Astrocyte (in vitro differentiated cells and primary cell): ENCODE results near the gene NUBPL. TPM values are rescaled to one million over a fixed set of nuclear protein-coding genes. Genes with fewer than 3 reads are reported as not detected.

Source experiments
- DNase-seq: peaks from one replicate; pipeline ENCODE4 v3.0.0-alpha.2; 2010; ENCODE audit warnings: low read depth
- FAIRE-seq: peaks from 2 replicates; lab custom pipeline; 2011; peaks lifted over from hg19 to GRCh38; lab: Jason Lieb, UNC
- H2AFZ ChIP-seq: 2 replicates; pipeline ENCODE4 v1.6.0; 2012; ENCODE audit warnings: low read depth, low read length, inconsistent platforms
- H3K27ac ChIP-seq: 2 replicates; pipeline ENCODE4 v1.5.1; 2011; ENCODE audit warnings: low read depth, low read length, inconsistent platforms
- H3K27me3 ChIP-seq: 2 replicates; pipeline ENCODE4 v1.6.0; 2011; ENCODE audit warnings: low read length, inconsistent platforms; ENCODE audit not compliant: insufficient read depth
- H3K36me3 ChIP-seq: 2 replicates; pipeline ENCODE4 v1.5.1; 2011; ENCODE audit warnings: low read length, inconsistent platforms; ENCODE audit not compliant: insufficient read depth
- H3K4me1 ChIP-seq: 2 replicates; pipeline ENCODE4 v1.5.1; 2011; ENCODE audit warnings: low read length, inconsistent platforms; ENCODE audit not compliant: insufficient read depth
- H3K4me2 ChIP-seq: 2 replicates; pipeline ENCODE4 v1.6.0; 2012; ENCODE audit warnings: low read length, inconsistent platforms
- H3K4me3 ChIP-seq: 2 replicates; pipeline ENCODE4 v1.5.1; 2011; ENCODE audit warnings: low read depth, mild to moderate bottlenecking, low read length, inconsistent platforms; ENCODE audit not compliant: insufficient read depth
- H3K79me2 ChIP-seq: 2 replicates; pipeline ENCODE4 v1.6.0; 2012; ENCODE audit warnings: mild to moderate bottlenecking, low read length, inconsistent platforms; ENCODE audit not compliant: insufficient read depth
- H3K9ac ChIP-seq: 2 replicates; pipeline ENCODE4 v1.6.0; 2012; ENCODE audit warnings: mild to moderate bottlenecking, low read length, inconsistent platforms
- H3K9me3 ChIP-seq: 2 replicates; pipeline ENCODE4 v1.5.1; 2012; ENCODE audit warnings: low read depth, mild to moderate bottlenecking, low read length, inconsistent platforms; ENCODE audit not compliant: insufficient read depth
- H4K20me1 ChIP-seq: 2 replicates; pipeline ENCODE4 v1.6.0; 2012; ENCODE audit warnings: low read length, inconsistent platforms; ENCODE audit not compliant: insufficient read depth
- H3K27ac Mint-ChIP-seq: one replicate; pipeline ENCODE4 v1.8.0; 2021; ENCODE audit warnings: mild to moderate bottlenecking, mixed read lengths; ENCODE audit not compliant: unreplicated experiment
- H3K27me3 Mint-ChIP-seq: one replicate; pipeline ENCODE4 v1.8.0; 2021; ENCODE audit warnings: low read depth, mixed read lengths; ENCODE audit not compliant: unreplicated experiment
- H3K36me3 Mint-ChIP-seq: one replicate; pipeline ENCODE4 v1.8.0; 2021; ENCODE audit warnings: low read depth, mixed read lengths; ENCODE audit not compliant: unreplicated experiment
- H3K4me1 Mint-ChIP-seq: one replicate; pipeline ENCODE4 v1.8.0; 2021; ENCODE audit warnings: low read depth, mixed read lengths; ENCODE audit not compliant: unreplicated experiment
- H3K4me3 Mint-ChIP-seq: one replicate; pipeline ENCODE4 v1.8.0; 2021; ENCODE audit warnings: mild to moderate bottlenecking, moderate library complexity, mixed read lengths; ENCODE audit not compliant: unreplicated experiment
- H3K9me3 Mint-ChIP-seq: one replicate; pipeline ENCODE4 v1.8.0; 2021; ENCODE audit warnings: mild to moderate bottlenecking, mixed read lengths; ENCODE audit not compliant: unreplicated experiment
- EZH2 ChIP-seq: IDR thresholded peaks from 2 replicates; pipeline ENCODE4 v1.6.1; 2012; ENCODE audit warnings: mild to moderate bottlenecking, low read length, inconsistent platforms; ENCODE audit not compliant: insufficient read depth
- total RNA-seq: library from RNA; stranded (reverse); gene quantifications from 2 replicates; pipeline ENCODE4 v1.2.1, GENCODE V29; 2021
- TF ChIP-seq, protein P1 (sequence below): IDR thresholded peaks from 2 replicates; pipeline ENCODE4 v1.5.1; 2011; ENCODE audit warnings: low read depth, mild to moderate bottlenecking, inconsistent platforms, low read length, moderate library complexity; ENCODE audit not compliant: insufficient read depth

NUBPL gene
- total RNA-seq, 1 donor from 2014 or later, result 9.0 TPM

DNA sequence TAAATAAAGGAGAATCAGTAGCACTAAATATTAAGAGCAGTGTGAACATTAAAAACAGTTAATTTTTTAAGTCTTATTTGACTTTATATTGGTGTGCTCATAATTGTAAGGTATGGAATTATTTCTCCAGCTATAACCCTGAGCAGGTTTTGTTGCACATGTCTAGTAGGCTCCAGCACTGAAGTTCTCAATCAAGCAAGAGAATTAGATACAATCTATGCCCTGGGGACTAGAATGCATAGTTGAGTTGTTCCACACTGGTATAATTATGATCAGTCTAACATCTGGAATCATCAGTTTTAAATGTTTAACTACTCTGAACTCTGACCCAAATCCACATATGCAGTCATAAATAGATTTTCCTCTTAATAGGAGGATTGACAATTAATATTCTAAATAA, 258.1 kb downstream of the NUBPL start:
- H2AFZ ChIP-seq, result no peak overlapping the region
- no peak overlapping the region for H3K4me3 Mint-ChIP-seq
- H3K4me3 ChIP-seq, result no peak overlapping the region
- H3K27me3 Mint-ChIP-seq, result no peaks in the 10 kb centered on the region
- TF ChIP-seq EZH2, result no peak
- TF ChIP-seq, protein P1, sequence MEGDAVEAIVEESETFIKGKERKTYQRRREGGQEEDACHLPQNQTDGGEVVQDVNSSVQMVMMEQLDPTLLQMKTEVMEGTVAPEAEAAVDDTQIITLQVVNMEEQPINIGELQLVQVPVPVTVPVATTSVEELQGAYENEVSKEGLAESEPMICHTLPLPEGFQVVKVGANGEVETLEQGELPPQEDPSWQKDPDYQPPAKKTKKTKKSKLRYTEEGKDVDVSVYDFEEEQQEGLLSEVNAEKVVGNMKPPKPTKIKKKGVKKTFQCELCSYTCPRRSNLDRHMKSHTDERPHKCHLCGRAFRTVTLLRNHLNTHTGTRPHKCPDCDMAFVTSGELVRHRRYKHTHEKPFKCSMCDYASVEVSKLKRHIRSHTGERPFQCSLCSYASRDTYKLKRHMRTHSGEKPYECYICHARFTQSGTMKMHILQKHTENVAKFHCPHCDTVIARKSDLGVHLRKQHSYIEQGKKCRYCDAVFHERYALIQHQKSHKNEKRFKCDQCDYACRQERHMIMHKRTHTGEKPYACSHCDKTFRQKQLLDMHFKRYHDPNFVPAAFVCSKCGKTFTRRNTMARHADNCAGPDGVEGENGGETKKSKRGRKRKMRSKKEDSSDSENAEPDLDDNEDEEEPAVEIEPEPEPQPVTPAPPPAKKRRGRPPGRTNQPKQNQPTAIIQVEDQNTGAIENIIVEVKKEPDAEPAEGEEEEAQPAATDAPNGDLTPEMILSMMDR, result no peak
- no peaks in the 10 kb centered on the region for H3K36me3 ChIP-seq
- peaks cover 11% of the 10 kb centered on the region for H3K9me3 Mint-ChIP-seq
- no peaks in the 10 kb centered on the region for H3K27me3 ChIP-seq
- H4K20me1 ChIP-seq, result no peaks in the 10 kb centered on the region
- H3K9ac ChIP-seq, result no peak overlapping the region
- FAIRE-seq, result no peak
- no peaks in the 10 kb centered on the region for H3K79me2 ChIP-seq
- H3K4me1 Mint-ChIP-seq, result peaks cover 1% of the 10 kb centered on the region
- no peaks in the 10 kb centered on the region for H3K9me3 ChIP-seq
- peaks cover 8% of the 10 kb centered on the region for H3K36me3 Mint-ChIP-seq
- H3K27ac ChIP-seq, result no peak overlapping the region
- no peaks in the 10 kb centered on the region for H3K4me1 ChIP-seq
- no peak for DNase-seq
- H3K27ac Mint-ChIP-seq, result no peak overlapping the region
- H3K4me2 ChIP-seq, result no peak overlapping the region

DNA sequence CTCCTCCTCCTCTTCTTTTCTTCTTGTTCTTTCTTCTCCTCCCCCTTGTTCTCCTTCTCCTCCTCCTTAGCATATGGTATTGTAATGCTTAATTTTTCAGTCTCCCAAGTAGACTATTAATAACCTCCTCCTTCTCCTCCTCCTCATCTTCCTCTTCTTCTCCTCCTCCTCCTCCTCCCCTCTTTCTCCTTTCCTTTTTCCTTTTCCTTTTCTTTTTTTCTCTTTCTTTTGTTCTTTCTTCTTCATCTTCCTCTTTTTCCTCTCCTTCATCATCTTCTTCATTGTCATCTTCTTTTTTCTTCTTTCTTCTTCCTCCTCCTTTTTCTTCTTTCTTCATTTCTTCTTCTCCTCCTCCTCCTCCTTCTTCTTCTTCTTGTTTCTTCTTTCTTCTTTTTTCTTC, 264.3 kb downstream of the NUBPL start:
- Histone ChIP-seq H4K20me1 (no peaks in the 10 kb centered on the region), H3K79me2 (no peaks in the 10 kb centered on the region), H3K4me1 (peaks cover 6% of the 10 kb centered on the region), H2AFZ (no peak overlapping the region), H3K4me2 (no peak overlapping the region), H3K4me3 (no peak overlapping the region), H3K27ac (no peak overlapping the region), H3K27me3 (no peaks in the 10 kb centered on the region), H3K36me3 (no peaks in the 10 kb centered on the region), H3K9me3 (no peaks in the 10 kb centered on the region), H3K9ac (no peak overlapping the region)
- no peak overlapping the region for H3K27ac Mint-ChIP-seq
- no peaks in the 10 kb centered on the region for H3K27me3 Mint-ChIP-seq
- no peak for DNase-seq
- no peak for FAIRE-seq
- TF ChIP-seq EZH2, result no peak
- TF ChIP-seq, protein P1, result no peak
- no peaks in the 10 kb centered on the region for H3K9me3 Mint-ChIP-seq
- H3K4me3 Mint-ChIP-seq, result peak overlapping the region; percentile 56
- H3K36me3 Mint-ChIP-seq, result peaks cover 2% of the 10 kb centered on the region
- no peaks in the 10 kb centered on the region for H3K4me1 Mint-ChIP-seq

DNA sequence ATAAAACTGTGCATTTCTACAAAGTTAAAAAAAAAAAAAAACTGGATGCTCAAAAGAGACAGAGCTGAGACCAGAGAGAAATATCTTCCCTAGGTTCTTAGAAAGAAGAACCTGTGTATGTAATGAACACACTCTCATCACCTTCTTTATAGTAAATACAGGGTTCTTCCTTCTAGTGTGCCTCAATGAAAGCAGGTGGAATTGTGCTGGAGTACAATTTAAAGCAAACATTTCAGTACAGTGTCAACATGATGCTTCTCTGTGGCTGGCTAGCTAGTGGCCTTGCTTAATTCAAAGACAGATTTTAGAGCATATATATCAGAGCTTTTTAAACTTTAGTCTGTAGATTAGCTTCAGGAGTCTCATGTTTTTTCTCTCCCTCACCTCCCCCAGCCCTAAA, 266.1 kb downstream of the NUBPL start:
- H3K4me3 Mint-ChIP-seq, result no peak overlapping the region
- no peaks in the 10 kb centered on the region for H3K27me3 Mint-ChIP-seq

More for the DNA sequence above, 266.1 kb downstream of the NUBPL start:
- FAIRE-seq (no peak), DNase-seq (no peak)
- H3K4me2 ChIP-seq, result no peak overlapping the region
- no peaks in the 10 kb centered on the region for H3K36me3 ChIP-seq
- no peak overlapping the region for H3K27ac ChIP-seq
- no peaks in the 10 kb centered on the region for H3K9me3 ChIP-seq
- H3K9ac ChIP-seq, result no peak overlapping the region
- H3K4me1 ChIP-seq, result peaks cover 6% of the 10 kb centered on the region
- no peaks in the 10 kb centered on the region for H3K79me2 ChIP-seq
- H3K4me1 Mint-ChIP-seq, result no peaks in the 10 kb centered on the region
- H4K20me1 ChIP-seq, result no peaks in the 10 kb centered on the region
- no peaks in the 10 kb centered on the region for H3K27me3 ChIP-seq
- peaks cover 2% of the 10 kb centered on the region for H3K36me3 Mint-ChIP-seq
- no peak overlapping the region for H3K4me3 ChIP-seq
- H2AFZ ChIP-seq, result no peak overlapping the region
- TF ChIP-seq, protein P1, result no peak
- TF ChIP-seq EZH2, result no peak
- H3K9me3 Mint-ChIP-seq, result no peaks in the 10 kb centered on the region
- H3K27ac Mint-ChIP-seq, result no peak overlapping the region
